ENCODE results near the gene PEAK1.

PEAK1 gene

GRCh38 chr15:77130315-77130930, 289.5 kb downstream of the PEAK1 start:
- no peak for DNase-seq (ENCODE audit: low read depth)

DNA sequence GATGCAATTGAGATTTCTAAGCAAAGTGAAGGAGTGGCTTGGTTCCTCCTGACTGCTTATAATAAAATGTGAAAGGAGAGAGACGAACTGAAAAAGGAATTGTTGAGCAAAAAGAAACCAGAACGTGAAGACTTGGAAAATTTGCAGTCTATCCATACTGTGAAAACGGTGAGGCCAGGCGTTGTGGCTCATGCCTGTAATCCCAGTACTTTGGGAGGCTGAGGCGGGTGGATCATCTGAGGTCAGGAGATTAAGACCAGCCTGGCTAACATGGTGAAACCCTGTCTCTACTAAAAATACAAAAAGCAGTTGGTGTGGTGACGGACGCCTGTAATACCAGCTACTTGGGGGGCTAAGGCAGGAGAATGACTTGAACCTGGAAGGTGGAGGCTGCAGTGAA, 292.3 kb downstream of the PEAK1 start:
- no peak for DNase-seq (ENCODE audit: low read depth)

- no peak for DNase-seq (ENCODE audit: low read depth)
These were observed 293.2 kb downstream of the PEAK1 start for GRCh38 chr15:77126529-77127326.

DNA sequence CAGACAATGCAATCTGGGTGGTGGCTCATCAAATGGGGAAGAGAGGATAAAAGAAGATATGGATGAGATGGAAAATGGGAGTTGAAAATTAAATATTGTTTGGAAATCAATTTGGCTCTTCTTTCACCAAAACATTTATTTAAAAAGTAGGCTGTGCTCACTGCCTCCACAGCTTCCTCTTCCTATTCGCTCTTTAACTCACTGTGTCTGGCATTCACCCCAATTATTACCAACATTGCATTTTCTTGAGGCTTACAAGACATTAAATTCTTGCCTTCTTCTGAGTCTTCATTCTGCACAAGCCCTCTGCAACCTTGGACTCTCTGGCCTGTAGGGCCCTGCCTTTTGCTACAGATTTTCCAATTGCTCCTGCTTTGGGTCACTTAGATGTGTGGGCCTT, 296.1 kb downstream of the PEAK1 start:
- no peak for DNase-seq (ENCODE audit: low read depth)

- no peak for DNase-seq (ENCODE audit: low read depth)
These were observed 297.3 kb downstream of the PEAK1 start for GRCh38 chr15:77122576-77122975.

GRCh38 chr15:77121599-77121998, 298.3 kb downstream of the PEAK1 start:
- no peak for DNase-seq (ENCODE audit: low read depth)

- DNase-seq (ENCODE audit: low read depth) = no peak
These were observed 299.3 kb downstream of the PEAK1 start for GRCh38 chr15:77120576-77120975.

DNA sequence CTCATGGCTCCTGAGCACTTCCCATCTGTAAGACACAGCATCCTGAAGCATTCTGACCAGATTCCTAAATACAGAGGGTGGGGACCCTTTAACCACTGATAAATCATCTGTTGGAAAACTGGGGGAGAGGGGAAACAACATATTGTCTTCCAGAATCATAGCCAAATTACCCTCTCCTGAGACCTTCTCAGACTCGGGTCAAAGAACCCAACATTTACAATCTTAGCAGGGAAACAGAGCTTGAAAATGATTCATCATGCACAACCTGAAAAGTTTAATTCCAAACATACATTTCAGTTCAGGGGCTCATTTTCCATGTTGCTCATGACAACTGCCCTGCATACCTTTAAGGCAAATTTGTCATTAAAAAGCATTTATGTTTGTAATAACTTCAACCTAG, 300.5 kb downstream of the PEAK1 start:
- DNase-seq (ENCODE audit: low read depth) = no peak

GRCh38 chr15:77118882-77119321, 301.0 kb downstream of the PEAK1 start:
- DNase-seq (ENCODE audit: low read depth) = peak; percentile 59

GRCh38 chr15:77115179-77115578, 304.7 kb downstream of the PEAK1 start:
- no peak for DNase-seq (ENCODE audit: low read depth)

- DNase-seq (ENCODE audit: low read depth) = no peak
These were observed 306.9 kb downstream of the PEAK1 start for GRCh38 chr15:77112838-77113504.

DNA sequence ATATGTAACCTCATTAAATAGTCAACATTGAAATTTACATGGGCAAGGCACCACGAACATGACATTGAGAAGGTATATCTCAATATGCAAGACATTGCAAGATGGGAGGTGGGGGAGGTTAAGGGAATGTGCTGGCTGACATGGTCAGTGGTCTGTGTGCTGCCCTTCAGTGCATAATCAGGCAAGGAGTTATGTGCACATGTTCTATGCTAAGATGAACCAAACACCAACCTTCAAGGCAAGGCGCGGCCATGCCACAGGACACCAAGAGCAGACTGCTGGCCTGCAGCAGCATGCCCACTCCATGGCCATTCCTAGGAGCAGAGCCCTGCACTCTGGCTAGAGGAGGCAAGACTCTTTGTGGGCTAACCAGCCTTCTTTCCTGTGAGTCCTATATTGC, 308.1 kb downstream of the PEAK1 start:
- DNase-seq (ENCODE audit: low read depth) = no peak

DNA sequence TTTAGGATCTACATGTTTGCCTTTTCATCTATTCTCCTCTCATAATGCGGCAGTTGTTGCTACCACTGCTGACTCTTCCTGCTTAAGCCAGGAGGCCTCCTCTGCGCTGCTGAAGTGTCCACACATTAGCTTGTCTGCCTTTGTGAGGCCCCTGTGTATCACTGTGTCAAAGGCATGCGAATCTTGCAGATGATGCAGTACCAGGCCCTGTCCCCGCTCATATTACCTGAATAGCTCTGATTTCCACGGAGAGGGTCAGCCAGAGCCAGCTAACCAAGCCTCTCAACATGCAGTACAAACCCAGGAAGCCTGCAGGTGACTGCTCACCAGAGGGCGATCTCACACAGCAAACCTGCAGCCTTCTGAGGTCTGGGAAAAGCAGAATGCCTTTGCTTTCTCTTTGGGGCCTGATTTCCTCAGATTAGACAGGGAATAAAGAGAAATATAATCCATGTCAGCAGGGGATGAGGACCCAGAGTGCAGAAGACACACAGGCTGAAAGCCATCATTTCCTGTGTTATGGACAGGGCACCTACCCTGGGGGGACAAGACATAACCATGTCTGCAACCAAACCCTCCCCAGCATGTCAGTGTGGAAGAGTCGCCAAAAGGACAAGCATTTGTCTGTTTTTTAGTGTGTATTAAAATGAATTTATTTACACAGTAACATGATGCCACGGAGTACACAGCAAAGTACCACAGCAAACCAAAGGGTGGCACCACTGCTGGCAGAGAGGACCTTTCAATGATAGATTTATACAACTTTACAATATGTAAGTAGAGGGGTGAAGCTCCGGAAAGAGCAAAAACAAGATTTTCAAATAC, 312.2 kb downstream of the PEAK1 start:
- no peak for DNase-seq (ENCODE audit: low read depth)

GRCh38 chr15:77107068-77107467, 312.8 kb downstream of the PEAK1 start:
- peak; percentile 43 for DNase-seq (ENCODE audit: low read depth)

- DNase-seq (ENCODE audit: low read depth) = peak; percentile 57
These were observed 315.7 kb downstream of the PEAK1 start for GRCh38 chr15:77104155-77104554.

DNA sequence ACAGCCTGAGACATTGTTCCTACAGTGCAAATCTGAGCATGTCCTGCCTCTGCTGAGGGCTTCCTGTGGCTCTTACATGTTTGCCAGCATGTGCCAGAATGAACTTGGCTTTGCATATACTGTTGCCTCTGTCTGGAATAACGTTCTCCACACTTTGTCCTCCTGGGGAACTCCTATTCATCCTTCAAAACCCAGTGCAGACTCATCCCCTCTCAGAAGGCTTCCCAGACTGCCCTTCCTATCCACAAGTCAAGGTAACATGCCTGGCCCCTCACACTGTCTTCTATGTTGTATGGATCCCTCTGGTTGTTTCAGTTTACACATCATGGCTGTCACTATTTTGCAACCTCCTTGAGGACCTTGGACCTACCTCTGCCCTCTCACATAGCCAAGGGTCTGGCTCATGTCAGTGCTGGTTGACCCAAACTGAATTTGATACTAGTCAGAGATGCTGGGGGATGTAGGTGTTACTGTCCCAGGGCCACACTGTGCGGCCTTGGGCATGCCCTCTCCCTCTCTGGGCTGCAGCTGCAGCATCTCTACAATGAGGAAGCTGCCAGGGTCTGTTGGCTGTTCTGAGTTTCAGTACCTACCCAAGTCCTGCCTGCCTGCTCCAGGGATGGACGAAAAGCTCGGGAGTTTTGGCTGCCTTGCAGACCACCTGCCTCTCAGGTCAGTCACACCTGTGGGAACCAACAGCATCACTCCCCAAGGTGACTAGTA, 320.0 kb downstream of the PEAK1 start:
- no peak for DNase-seq (ENCODE audit: low read depth)

DNA sequence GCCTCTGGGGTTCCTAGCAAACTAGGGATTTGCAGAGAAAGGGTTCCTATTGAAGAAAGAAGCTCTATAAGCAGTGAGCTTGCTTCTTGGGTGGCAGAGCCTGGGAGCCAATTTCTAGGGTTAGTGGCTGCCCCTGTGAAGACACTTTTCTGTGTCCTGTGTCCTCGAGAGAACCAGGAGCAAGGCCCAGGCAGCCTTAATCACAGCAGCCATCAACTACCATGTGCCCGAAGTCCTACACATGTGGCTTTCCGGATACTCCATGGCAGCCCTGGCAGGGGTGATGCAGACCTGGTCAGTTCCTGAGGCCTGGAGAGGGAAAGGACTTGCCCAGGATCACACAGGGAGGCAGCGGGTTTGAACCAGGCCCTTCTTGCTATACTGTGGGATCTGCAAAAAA, 321.3 kb downstream of the PEAK1 start:
- no peak for DNase-seq (ENCODE audit: low read depth)

DNA sequence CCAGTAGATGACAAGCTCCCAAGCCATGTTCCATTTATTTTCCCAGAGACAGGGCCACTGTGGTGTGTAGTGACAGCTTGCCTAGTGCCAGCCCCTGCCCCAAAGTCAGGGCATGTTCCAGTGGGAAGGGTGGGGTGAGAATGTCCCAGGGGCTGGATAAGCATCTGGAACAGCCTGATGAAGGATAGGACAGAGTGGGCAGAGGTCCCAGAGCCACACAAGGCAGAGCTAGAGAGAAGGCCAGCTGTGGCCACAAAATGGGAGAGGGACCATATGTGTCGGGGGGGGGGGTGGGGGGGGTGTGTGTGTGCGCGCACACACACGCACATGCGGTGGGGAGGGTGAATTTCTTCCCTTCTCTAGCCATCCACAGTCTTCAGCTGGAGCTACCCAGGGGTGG, 322.0 kb downstream of the PEAK1 start:
- no peak for DNase-seq (ENCODE audit: low read depth)

DNA sequence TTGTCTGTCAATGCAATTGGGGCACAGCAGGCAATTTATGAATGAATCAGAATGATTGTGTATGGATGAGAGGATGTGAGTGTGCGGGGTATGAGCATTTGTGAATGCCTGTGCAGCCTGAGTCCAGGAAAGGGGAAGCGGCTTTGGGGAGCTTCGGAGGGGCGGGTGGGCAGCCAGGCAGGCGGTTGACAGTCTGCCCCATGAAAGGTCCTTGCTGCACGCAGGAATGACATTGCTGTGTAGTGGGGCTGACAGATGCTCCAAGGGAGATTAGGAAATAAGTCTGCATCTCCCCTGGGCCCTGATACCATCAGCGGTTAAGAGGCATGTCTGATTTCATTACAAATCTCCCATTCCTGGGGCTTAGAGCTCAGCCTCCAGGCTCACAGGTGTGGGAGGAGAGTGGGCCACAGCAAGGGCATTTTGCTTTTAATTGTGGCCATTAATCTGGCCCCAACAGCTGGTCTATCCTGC, 322.6 kb downstream of the PEAK1 start:
- no peak for DNase-seq (ENCODE audit: low read depth)

- DNase-seq (ENCODE audit: low read depth) = no peak
These were observed 323.4 kb downstream of the PEAK1 start for GRCh38 chr15:77096541-77096940.

DNA sequence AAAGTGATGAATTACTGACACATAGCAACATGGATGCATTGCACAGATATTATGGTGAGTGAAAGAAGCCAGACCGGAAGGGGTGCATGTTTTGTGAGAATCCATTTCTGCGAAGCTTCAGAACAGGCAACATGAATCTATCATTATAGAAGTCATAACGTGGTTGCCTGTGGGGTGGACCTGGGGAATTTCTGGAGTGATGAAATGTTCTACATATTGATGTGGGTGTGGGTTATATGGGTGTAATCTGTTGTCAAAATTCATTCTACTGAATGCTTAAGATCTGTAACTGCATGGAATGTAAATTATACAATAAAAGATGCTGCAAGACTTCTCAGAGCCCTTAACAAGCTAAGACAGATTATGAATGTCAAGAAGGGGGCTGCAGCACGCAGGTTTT, 323.8 kb downstream of the PEAK1 start:
- no peak for DNase-seq (ENCODE audit: low read depth)
